GM18526 (cell line): Measurements from ENCODE around the gene CCDC85C.

Experiments used
- POLR2A ChIP-seq: IDR thresholded peaks from 3 replicates; pipeline ENCODE4 v1.6.1; 2011; ENCODE audit not compliant: insufficient read length; ENCODE audit errors: extremely low read depth

Gene CCDC85C

DNA sequence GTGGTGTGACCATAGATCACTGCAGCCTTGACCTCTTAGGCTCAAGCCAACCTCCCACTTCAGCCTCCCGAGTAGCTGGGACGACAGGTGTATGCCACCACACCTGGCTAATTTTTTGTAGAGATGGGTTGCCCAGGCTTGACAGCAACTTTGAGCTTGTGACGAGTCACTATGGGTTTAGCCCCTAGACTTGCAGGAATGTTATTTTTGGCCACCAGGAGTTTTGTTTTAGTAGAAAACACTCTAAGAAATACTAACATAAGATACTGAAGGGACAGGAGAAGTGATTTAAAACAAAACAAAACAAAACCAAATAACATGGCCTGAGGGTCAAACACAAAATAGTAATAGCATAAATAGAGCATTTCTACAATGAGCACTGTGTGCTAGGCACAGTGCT lies 149.8 kb downstream of the CCDC85C start:
- no peak for TF ChIP-seq POLR2A

DNA sequence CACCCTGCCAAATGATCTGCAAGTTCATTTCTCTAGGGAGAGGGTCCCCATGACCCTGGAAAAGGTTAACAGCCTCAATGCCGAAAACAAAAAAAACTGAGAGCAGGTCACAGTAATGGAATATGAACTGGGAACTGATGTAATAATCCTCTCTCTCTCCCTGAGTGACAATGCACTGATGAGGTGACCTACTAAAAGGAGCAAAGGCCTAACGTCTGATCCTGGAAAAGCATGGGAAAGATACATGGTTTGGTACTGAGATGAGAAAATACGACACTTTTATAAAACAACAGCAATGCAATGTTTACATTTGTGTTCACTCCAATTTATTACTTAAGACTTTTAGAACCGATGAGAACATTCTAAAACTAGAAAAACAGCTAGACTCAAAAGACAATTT lies 151.0 kb downstream of the CCDC85C start:
- no peak for TF ChIP-seq POLR2A

DNA sequence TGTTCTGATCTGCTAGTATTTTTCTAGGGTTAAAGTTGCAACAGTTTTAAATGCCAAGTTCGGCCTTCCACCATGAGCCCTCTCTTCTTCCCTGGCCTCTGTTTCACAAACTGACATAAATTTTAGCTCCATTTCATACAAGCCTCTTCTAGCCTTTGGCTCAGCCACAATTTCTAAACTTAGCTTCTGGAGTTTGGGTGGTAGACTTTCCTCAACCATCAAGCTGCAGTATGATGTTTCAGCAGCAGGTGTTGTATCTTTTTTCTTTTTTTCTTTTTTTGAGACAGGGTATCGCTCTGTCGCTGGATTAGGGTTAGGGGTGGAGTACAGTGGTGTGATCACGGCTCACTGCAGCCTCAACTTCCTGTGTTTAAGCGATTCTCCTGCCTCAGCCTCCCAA lies 152.8 kb downstream of the CCDC85C start:
- no peak for TF ChIP-seq POLR2A

DNA sequence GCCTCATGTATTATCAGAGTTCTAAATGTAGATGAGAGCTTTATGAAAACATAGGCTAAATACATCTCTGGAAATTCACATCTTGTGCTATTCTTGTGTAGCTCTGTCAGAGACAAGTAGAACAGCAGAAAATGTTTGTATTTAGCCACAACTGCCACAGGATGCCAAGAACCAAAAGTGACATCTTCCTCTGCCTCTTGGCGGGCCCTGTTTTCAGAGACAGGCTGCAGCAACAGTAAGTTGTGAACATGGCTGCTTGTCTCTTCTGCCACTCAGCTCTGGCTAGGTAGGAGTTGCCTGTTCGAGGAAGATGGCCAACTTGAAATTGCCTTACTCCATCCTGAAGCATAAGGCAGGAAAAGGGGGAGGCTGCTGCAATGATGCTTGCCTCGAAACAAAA lies 153.7 kb downstream of the CCDC85C start:
- no peak for TF ChIP-seq POLR2A
